Putamen (tissue), 1 donor: Measurements from ENCODE around the gene FRMD7.

Experiments
- DNase-seq: peaks from one replicate; pipeline ENCODE4 v3.0.0-alpha.2; 2016; ENCODE audit warnings: low spot score

FRMD7 gene

GRCh38 chrX:132034648-132035047, 93.2 kb downstream of the FRMD7 start:
- no peak for DNase-seq

- no peak for DNase-seq
Measured at GRCh38 chrX:132033166-132033565, 94.7 kb downstream of the FRMD7 start.

- DNase-seq, result no peak
Measured at GRCh38 chrX:132031867-132032266, 96.0 kb downstream of the FRMD7 start.

GRCh38 chrX:132030264-132030663, 97.6 kb downstream of the FRMD7 start:
- no peak for DNase-seq
